Stomach (tissue), 4 donors: Measurements from ENCODE around the gene SPEG.

Experiments used
- EP300 ChIP-seq: sonication (generic); formaldehyde crosslinking; IDR thresholded peaks from one replicate; pipeline ENCODE4 v1.6.1; 2017; ENCODE audit warnings: antibody characterized with exemption
- TF ChIP-seq, protein P1 (sequence below), 7 experiments: fragments of 450-650 bp in 4 of 7; fragments of 200-600 bp in 3 of 7; sonication (generic) in 3 of 7; IDR thresholded peaks; one replicate each; pipeline ENCODE4 v1.5.1; 2016 to 2019; ENCODE audit warnings: antibody characterized with exemption in 7 of 7, control low read depth in 2 of 7, mild to moderate bottlenecking in 1 of 7

GRCh38 chr2:219416938-219417337 is 17.7 kb upstream of the SPEG start:
- TF ChIP-seq, protein P1, sequence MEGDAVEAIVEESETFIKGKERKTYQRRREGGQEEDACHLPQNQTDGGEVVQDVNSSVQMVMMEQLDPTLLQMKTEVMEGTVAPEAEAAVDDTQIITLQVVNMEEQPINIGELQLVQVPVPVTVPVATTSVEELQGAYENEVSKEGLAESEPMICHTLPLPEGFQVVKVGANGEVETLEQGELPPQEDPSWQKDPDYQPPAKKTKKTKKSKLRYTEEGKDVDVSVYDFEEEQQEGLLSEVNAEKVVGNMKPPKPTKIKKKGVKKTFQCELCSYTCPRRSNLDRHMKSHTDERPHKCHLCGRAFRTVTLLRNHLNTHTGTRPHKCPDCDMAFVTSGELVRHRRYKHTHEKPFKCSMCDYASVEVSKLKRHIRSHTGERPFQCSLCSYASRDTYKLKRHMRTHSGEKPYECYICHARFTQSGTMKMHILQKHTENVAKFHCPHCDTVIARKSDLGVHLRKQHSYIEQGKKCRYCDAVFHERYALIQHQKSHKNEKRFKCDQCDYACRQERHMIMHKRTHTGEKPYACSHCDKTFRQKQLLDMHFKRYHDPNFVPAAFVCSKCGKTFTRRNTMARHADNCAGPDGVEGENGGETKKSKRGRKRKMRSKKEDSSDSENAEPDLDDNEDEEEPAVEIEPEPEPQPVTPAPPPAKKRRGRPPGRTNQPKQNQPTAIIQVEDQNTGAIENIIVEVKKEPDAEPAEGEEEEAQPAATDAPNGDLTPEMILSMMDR (IDR thresholded peaks at IDR 0.05) = no peak
- TF ChIP-seq EP300 = no peak
